ENCODE results near the gene PIP5K1C. TPM values are rescaled to one million over a fixed set of nuclear protein-coding genes. Genes with fewer than 3 reads are reported as not detected.

Gene PIP5K1C
- polyA plus RNA-seq, 12 donors: 16.0 to 30.4 (median 19.9) TPM; not detected in 1

DNA sequence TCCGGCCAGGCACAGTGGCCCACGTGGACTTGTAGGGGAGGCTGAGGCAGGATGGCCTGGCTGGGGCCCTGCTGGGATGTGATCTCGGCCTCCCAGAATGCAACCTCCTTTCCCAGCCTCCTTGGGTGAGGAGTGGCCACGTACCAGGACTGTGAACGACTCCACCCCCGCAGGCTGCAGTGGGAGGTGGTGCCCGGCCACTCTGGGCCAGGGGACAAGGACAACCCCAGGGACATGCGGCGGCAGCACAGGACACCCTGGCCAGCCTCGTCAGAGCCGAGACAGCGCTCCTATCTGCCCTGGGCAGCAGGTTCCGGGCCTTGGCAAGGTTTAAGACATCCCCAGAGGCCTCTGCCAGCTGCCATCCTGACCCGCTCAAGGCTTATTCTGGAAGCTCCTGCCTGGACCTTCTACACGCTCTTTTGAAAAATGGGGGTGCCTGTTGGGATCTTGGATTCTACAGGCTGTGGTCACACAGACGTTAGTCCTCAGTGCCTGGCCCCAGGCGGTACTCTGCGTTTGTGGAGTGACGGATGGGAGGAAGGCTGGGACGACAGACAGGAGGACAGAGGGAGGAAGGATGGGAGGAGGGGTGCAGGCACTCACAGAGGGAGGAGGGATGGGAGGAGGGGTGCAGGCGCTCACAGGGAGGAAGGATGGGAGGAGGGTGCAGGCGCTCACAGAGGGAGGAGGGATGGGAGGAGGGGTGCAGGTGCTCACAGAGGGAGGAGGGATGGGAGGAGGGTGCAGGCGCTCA is 53.8 kb downstream of the PIP5K1C start:
- no peak for DNase-seq

DNA sequence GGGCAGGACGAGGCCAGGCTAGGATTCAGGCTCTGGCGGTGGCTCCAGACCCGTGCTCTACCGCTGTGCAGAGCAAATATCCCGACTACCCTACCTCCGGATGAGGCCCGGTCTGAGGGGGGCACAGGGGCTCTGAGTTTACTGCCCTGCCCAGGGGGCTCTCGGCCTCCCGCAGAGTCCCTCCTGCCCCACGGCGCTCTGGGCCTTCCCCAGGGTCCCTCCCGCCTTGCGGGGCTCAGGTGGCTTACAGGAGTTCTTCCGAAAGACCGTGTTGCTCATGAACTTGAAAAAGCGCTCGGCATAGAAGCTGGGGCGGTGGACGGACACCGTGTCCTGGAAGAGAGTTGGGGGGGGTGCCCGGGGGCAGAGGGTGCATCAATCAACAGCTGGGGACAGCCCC is 54.5 kb downstream of the PIP5K1C start:
- no peak for DNase-seq

DNA sequence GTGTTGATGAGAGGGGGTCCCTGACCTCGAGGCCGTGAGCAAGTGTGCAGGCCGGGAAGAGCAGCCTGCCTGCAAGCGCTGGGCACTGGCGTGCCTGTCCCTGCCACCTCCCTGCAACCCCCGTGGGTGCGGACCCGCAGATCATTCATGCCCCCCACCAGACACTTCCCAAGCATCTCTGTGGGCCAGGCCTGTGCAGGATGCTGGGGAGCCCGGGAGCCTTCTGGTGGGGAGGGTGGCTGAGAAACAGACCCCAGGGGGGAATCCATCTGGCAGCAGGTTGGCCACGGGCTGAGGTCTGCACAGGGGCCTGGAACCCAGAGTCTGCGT is 55.2 kb downstream of the PIP5K1C start:
- no peak for DNase-seq

DNA sequence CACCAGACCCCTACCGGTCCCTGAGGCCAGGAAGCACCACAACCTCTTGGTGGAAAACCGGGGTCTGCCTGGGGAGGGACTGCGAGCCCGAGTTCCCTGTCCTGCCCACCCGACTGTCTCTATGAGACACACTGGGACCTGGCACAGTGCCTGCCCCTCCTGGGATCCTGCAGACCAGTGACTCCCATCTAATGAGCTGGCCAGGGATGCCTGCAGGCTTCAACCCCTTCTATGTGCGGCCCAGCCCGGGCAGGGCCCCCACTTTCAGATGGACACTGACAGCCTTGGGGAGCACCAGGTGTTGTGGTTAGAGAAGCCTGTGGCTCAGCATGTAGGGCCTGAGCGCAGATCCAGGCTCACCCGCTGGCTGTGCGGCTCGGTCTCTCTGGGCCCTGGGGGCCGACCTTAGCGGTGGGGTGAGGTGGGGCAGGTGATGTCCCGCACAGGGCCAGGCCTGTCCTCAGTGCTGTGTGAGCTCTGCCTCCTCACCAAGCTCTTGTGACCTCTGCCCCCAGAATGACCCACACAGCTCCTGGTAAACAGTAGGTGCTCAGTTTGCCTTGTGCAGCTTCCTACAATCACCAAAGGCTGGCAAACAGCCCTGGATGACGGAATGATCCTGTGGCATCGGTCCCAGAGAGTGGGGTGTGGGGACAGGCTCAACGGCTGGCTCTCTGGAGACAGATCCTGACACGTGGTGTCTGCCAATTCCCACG is 55.8 kb downstream of the PIP5K1C start:
- DNase-seq: no peak

DNA sequence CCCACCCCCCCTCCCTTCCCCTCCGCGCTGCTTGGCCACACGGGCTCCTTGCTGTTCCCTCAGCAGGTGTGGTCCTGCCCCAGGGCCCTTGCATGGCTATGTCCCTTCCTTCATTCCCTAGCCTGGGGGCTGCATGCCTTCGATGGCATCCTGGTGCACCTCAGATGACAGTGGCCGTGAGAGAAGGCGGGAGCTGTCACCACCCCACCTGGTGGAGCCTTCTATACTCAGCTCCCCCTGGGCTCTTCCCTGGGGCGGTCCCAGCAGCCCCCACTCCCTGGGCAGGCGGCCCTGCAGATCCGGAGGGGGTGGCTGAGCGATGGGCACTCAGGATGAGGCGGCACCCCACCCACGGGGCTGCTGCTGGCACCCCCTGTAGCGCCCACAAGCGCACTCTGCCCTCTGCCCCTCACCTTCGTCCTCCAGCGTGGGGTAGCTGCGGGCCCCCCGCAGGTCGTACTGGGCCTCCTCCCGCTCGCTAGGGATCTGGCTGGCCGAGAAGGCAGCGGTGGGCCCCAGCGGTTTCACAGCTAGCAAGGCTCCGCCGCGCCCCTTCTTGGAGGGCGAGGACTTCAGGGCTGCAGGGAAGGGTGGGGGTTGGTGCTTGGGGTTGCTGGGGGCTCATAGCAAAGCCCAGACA is 56.5 kb downstream of the PIP5K1C start:
- no peak for DNase-seq

DNA sequence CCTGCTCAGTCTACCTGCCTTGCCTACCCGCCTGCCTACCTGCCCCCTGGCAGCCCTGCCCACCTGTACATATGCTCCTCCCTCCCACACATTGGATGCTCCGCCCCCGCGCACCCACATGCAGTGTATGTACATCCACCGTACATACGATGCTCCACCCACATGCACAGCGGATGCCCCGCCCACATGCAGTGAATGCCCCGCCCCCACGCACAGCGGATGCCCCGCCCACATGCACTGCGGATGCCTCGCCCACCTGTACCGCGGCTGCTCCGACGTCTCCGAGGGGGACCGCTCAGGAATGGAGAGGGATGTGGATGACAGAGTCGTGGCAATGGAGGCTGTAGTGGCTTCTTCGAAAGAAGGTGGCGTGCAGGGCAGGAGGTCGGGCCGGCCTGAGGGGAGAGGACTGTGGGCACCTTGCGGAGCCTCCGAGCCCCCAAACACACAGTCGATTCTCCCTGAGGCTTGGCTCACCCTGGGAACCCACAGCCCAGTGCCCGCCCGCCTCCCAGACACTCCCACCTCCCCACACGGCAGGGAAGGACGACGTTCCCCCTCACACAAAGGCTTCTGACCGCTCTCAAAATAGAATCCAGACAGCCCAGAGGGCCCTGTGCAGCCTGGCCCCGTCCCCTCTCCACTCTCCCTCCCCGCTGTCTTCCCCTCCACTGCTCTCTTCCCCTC is 57.1 kb downstream of the PIP5K1C start:
- DNase-seq: no peak

DNA sequence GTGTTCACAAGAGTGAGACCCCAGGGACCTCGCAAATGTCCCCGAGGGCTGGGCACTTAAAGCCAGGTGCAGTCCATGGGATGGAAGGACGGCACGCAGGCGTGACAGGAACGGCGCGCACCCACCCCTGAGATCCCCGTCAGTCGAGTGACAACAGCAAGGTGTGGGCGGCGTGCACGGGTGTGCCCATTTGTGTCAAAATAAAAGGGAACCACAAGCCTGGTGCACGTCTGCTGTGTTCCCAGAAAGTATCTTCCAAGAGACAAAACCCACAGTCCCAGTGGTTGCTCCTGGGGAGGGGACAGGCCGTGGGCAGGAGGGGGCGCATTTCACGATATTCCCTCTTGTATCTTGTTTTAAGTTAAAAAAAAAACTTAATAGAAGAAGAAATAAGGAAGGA is 58.0 kb downstream of the PIP5K1C start:
- DNase-seq: no peak

DNA sequence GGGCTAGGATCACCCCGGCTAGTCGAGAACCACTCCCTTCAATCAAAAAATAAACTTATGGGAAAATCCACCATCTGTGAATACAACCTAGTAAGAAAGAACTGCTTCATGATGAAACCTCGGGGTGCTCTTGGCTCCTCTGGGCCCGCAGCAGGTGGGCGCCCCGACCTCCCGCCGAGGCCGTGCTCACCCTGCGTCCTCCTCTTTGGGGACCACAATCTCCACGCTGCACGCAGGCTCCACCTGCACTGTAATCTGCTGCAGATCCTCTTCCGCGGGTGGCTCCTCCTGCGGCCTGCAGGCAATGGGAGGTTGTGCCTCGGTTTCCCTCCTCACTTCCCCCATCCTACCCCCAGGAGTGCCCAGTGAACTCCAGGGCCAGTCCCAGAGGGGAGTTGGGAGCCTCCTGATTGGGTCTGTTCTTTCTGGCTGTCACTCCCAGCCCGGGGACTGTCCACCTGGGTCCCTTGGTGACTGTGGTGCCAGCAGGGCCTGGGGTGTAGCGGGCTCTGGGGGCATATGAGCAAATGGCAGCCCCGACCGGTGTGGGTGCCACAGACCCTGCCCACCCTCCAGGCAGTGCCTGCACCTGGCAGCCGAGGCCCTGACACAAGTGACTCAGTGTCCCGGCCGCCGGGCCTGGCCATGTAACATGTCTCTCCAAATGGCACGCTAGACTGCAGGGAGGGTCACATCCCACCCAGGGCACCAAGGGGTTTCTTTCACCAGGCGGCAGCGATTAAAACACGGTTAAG is 58.6 kb downstream of the PIP5K1C start:
- no peak for DNase-seq

DNA sequence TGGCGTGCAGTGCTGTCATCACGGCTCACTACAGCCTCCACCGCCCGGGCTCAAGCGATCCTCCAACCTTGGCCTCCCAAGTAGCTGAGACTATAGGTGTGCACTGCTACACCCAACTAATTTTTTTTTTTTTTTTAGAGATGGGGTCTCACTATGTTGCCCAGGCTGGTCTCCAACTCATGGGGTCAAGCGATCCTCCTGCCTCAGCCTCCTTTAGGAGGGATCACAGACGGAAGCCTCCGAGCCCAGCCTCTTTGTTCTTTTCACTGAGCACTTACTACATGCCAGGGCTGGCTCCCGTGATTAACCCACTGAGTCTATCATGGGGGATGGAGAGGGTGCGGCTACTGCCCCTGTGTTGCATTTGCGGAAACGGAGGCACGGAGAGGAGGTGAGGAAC is 60.8 kb downstream of the PIP5K1C start:
- no peak for DNase-seq

DNA sequence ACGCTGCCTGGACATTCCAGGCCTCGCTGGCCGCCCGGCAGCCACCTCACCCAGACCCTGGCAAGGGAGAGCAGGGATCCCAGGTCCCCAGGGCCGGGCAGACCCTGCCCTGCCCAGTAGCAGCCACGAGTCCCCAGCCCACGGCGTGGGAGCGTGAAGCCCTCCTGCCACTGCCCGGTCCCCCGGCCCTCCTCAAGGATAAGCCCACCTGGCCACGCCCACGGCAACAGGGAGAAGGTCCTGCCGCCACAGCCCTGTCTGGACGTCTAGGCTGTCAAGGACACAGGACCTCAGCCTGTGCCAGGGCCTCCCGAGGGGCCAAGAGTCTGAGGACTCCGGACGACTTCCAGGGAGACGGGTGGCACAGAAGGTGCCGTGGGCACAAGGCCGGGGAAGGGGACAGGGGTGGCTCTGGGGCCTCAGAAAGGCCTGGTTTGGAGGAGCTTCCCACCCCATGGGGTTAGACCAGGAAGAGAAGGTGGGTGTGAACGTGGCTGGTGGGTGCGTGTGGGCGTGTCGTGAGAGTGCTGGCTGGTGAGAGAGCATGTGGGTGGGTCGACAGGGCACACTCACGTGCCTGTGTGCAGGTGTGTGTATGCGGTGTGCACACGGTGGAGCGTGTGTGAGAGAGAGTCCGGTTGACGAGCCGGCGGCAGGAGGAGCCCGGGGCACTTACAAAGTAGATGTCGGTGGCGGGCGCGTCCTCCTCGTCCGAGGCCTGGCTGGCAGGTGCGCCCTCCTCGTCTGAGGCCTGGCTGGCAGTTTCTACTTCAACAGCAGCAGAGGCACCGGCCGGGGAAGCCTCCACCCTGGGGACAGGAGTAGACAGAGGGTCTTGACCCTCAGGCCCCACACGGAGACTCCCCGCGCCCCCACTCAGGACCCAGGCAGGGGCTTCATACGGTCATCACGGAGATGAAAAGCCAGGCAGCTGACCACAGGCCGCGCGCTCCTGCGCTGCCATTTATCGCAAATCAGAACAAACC is 61.8 kb downstream of the PIP5K1C start:
- DNase-seq: no peak

DNA sequence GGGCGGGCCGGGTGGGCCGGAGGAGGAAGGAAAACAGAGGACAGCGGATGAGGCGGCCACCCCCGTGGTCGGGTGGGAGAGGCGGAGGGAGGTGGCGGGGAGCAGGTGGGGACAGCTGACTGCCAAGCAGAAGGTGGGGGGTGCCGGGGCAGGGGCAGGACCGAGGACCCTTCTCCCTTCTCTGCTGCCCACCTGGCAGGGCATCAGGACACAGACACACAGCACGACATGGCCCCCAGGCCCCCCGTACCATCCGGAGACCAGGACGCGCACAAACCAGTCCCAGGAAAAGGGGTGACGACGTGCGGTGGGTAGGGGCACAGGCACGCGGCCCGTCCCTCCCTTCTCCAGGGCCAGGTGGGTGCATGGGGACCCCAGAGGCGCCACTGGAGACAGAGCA is 62.6 kb downstream of the PIP5K1C start:
- DNase-seq: no peak

DNA sequence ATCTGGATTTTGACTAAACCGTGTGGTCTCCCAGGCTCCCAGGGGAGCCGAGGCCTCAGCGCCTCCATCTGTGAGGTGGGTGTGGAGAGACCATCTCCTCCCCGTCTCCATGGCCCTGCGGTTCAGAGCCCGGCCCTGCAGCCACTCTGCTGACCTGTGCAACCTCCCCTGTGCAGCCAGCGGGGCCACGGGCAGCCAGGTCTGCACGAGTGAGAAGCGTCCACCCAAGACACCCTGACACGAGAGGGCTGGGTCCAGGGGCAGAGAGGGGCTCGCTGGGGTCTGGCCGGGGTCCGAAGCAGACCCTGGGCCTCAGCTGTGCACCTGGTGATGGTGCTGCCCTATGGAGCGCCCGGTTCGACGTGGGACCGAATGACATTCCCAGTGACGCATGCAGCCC is 63.3 kb downstream of the PIP5K1C start:
- no peak for DNase-seq

DNA sequence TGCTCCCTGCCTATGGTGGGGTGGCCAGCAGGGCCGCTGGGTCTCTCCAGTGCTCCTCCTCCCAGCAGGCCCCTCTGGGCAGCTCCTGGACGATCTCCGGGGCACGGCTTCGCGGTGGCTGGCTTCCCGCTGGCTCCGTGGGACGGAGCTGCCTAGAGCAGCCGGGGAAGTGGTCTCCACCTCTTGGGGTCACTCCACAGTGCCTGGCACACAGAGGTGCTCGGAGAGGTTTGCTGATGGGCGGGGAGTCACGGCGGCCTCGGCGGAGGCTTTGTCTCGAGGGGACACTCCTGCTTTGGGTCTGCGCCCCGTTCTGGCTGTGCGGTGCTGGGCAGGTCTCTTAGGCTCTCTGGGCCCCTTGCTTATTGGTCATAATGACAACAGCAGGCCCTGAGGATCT is 63.8 kb downstream of the PIP5K1C start:
- no peak for DNase-seq

DNA sequence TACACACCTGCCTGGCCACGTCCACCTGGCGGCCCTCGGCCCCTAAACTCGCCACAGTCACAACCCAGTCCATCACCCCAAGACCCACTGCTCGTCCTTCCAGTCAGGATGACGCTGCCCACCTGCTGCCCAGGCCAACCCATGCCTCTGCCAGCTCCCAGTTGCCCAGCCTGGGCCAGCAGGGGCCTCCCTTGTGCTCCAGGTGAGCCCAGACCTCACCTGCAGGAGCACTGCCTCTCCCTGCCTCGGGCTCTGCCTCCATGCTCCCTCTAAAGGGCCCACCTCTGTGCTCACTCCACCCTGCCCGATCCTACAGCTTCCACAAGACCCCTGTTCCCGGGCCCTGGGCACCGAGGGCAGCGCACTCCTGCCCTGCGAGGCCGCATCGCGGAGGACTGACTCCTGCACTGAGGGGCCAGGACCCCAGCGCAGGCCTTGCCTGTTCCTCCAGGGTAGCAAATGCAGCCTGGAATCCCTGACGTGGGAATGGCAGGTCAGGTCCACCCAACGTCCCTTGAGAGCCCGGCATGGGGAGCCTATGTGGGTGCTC is 65.7 kb downstream of the PIP5K1C start:
- DNase-seq: no peak

DNA sequence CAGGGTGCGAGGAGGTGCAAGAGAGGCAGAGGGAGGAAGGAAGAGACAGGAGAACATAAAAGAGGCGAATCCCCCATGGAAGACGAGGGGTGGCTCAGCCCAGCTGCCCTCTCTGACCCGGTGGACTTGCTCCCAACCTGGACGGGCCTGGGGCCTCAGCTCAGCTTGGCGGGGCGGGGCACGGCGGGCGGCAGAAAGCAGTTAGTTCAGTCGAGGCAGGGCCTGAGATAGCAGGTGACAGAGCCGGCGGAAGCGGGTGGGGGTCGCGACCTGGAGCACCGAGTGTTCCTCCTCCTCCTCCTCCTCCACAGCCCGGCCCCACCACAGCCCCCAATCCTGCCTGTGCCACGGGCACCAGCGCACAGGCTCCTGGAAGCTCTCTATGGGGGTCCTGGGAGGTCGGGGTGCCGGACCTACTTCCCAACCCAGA is 66.7 kb downstream of the PIP5K1C start:
- no peak for DNase-seq

DNA sequence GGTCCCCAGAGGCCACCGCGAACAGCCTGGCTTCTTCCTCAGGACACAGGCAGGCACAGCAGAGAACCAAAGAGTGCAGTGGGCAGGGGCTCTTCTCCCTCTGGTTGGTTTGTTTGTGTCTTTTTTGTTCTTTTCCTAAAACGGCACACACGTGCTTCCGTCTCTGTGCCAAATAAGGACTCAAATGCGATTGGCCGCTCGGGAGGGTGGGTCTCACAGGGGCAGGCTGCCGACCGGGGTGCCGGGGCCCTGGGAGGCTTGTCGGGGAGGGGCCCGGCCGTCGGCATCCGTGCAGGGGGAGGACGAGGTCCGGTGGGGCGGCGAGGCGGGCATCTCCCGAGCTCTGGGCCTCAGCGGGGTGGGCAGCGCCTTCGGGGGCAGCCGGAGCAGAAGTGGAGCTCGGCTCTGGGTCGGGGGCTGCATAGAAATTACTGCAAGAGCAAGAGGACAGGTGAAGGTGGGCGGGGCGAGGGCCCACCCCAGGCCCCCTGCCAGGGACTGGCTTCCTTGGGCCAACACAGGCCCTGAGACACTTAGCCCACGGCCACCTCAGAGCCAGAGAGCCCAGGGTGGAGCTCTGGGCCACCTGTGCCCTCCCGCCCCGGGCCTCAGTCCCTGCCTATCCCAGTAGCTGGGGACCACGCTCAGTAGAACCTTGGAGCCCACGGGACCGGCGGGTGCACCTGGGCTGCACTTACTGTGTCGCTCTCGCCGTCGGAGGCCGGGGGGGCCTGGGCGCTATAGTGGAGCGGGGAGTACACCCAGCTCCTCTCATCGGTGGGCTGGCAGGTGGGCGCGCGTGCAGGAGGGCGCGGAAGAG is 67.3 kb downstream of the PIP5K1C start:
- DNase-seq: no peak

DNA sequence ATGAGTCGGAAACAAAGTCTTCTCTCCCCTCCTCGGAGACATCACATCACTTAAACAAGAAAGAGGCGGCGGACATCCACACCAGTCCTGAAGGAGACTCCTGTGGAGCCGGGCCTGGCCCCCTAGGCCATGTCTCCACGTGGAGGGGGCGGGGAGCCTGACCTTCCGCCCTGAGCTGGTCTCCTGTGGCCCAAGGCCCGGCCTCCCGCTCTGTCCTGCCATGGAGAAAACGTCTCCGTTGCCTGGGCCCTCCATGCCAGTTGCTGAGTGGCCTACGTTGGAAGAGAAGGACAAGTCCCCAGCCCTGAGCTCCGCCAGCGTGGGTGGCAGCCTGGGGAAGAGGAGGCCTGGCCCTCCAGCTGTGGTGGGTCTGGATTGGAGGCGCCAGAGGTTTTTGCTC is 68.2 kb downstream of the PIP5K1C start:
- no peak for DNase-seq

DNA sequence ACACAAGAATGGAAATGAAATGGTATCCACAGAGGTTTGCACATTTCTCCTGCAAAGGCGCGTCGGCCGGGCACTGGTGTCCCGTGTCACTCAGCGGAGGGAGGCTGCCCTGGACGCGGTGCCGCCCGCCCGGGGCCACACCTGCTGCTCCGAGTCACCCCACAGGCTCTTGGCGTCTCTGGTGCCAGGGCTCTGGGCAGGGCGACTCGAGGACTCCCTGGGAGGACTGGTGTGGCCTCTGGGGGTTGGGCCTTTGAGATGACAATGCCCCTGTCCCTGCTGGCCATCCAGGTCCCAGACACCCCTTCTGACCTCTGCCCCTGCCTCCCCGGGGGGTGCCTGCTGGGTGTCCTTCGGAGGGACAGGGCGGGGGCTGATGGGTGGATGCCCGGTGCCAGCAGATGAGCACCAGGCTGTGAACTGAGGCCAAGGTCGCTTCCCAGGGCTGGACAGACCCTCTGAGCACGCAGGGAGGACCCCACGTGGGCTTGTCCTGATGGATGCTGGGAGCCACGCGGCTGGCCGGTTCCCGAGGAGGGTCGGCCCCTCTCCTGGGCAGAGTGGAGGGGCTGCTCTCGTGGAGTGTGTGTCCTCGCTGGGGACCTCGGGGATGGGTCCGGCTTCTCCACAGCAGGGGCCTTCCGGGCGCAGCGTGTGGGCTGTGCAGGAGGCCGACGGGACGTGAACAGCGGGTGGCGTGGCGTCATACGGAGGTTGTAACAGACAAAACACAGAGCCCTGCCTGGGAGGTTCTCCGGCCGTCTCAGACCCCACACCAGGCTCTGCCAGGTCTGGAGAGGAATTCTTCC is 69.0 kb downstream of the PIP5K1C start:
- no peak for DNase-seq

Data from muscle of arm (tissue), 12 donors.